ENCODE data around the gene CTNNBIP1. TPM values are rescaled to one million over a fixed set of nuclear protein-coding genes. Genes with fewer than 3 reads are reported as not detected.

Gene CTNNBIP1
- total and polyA plus RNA-seq, 8 donors: 12.3 to 49.8 (median 35.2) TPM

DNA sequence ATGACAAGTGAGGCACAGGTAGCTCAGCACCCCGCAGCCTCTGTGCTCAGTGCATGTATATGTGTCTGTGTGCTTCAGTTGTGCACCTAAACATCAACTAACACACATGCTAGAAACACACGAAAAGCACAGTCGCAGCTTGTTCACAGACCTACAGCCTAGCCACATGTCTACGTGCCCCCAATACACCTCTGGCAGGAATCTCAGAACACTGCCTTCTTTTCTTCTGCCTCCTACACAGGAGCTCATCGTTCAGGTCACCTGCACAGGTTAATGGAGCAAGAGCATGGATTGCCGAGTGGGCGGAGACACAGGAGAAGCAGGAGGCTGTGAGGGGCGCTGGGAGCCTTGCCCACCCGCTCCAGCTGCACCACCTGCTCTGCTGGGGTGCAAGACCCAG, 31.7 kb downstream of the CTNNBIP1 start:
- Histone ChIP-seq H3K27me3 (no peaks in the 10 kb centered on the region), H3K36me3 (peaks cover 0 to 7% (median 6%) of the 10 kb centered on the region in 4 donors), H3K4me1 (peaks cover 0 to 39% (median 22%) of the 10 kb centered on the region in 4 donors), H3K27ac (peak overlapping the region in 1 of 5 donors; percentile 78), H3K9me3 (no peaks in the 10 kb centered on the region), H3K4me3 (no peak overlapping the region)
- no peak for TF ChIP-seq EP300 (IDR thresholded peaks at IDR 0.05)
- TF ChIP-seq POLR2AphosphoS5 (IDR thresholded peaks at IDR 0.05): no peak
- no peak for TF ChIP-seq POLR2A (IDR thresholded peaks at IDR 0.05)
- TF ChIP-seq, protein P1, sequence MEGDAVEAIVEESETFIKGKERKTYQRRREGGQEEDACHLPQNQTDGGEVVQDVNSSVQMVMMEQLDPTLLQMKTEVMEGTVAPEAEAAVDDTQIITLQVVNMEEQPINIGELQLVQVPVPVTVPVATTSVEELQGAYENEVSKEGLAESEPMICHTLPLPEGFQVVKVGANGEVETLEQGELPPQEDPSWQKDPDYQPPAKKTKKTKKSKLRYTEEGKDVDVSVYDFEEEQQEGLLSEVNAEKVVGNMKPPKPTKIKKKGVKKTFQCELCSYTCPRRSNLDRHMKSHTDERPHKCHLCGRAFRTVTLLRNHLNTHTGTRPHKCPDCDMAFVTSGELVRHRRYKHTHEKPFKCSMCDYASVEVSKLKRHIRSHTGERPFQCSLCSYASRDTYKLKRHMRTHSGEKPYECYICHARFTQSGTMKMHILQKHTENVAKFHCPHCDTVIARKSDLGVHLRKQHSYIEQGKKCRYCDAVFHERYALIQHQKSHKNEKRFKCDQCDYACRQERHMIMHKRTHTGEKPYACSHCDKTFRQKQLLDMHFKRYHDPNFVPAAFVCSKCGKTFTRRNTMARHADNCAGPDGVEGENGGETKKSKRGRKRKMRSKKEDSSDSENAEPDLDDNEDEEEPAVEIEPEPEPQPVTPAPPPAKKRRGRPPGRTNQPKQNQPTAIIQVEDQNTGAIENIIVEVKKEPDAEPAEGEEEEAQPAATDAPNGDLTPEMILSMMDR (IDR thresholded peaks at IDR 0.05): no peak
- intact Hi-C loops (cut with DNase I; ENCODE audit: low total_unique reads): loop anchor here (10.0 kb wide), 1 partner anchor 156 kb away; the partner anchor contains the start of gene UBE4B
- 62 to 75% (median 71%) methylated on average over 8 to 9 of the region's 9 CpGs for WGBS, 5 donors
- no peak for DNase-seq

DNA sequence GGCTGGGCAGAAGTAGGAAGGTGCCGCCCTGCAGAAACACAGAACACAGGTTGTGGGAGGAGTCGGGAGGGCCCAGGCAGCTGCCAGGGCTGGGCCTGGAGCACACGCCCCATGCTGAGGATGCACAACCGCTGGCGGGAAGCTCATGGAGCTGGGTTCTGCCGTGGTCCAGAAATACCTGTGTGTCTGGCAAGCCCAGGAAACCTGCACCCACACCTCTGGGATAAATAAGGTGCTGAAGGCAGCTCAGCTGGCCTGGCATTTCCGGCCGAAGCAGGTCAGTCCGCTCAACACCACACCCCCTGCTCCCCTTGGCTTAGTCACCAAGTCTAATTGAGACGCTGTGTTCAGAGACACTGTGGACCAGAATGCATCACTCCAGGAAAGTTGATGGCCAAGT, 32.1 kb downstream of the CTNNBIP1 start:
- TF ChIP-seq POLR2AphosphoS5 (IDR thresholded peaks at IDR 0.05) (peak in 1 of 3 donors; percentile 48), EP300 (IDR thresholded peaks at IDR 0.05) (no peak)
- Histone ChIP-seq H3K4me3 (peak overlapping the region in 1 of 4 donors; percentile 16), H3K9me3 (no peaks in the 10 kb centered on the region), H3K36me3 (peaks cover 0 to 3% (median 2%) of the 10 kb centered on the region in 4 donors), H3K27ac (peak overlapping the region in 3 of 5 donors; percentile 14 to 78 (median 60)), H3K27me3 (no peaks in the 10 kb centered on the region), H3K4me1 (peaks cover 0 to 39% (median 22%) of the 10 kb centered on the region in 4 donors)
- peak; percentile 67 to 84 for DNase-seq
- 25 to 64% (median 48%) methylated on average over 4 to 10 of the region's 10 CpGs for WGBS, 5 donors
- intact Hi-C loops (cut with DNase I; ENCODE audit: low total_unique reads): loop anchor here (10.0 kb wide), 1 partner anchor 157 kb away; the partner anchor contains the start of gene UBE4B

DNA sequence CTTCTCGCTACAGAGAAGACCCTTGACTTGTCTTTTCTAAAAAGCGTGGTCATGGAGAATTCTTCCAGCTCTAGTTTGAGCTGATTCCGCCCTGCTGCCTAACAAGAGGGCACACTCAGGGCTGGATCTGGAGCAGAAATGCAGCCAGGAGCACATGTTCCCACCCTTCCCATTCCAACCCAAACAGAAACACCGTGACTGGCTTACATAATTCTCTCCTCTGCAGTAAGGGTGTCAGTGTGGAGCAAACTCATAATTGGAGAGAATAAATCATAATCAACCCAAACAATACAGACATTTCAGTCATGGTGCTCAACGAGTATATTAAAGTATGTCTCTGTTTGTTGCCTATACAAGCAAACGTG, 34.5 kb downstream of the CTNNBIP1 start:
- TF ChIP-seq, protein P1 (IDR thresholded peaks at IDR 0.05): no peak
- no peak for TF ChIP-seq EP300 (IDR thresholded peaks at IDR 0.05)
- no peak for TF ChIP-seq POLR2AphosphoS5 (IDR thresholded peaks at IDR 0.05)
- TF ChIP-seq POLR2A (IDR thresholded peaks at IDR 0.05): no peak
- H3K4me3 ChIP-seq: peak overlapping the region in 1 of 4 donors; percentile 15
- peaks cover 0 to 16% (median 15%) of the 10 kb centered on the region in 4 donors for H3K36me3 ChIP-seq
- H3K27ac ChIP-seq: peak overlapping the region in 2 of 5 donors; percentile 47 to 54
- no peaks in the 10 kb centered on the region for H3K27me3 ChIP-seq
- H3K9me3 ChIP-seq: no peaks in the 10 kb centered on the region
- intact Hi-C loops (cut with DNase I; ENCODE audit: low total_unique reads): loop anchor here (10.0 kb wide), 1 partner anchor 159 kb away; the partner anchor contains the start of gene UBE4B
- WGBS, 5 donors: 57 to 72% (median 61%) methylated on average over 6 of the region's 6 CpGs
- H3K4me1 ChIP-seq: peaks cover 0 to 30% (median 22%) of the 10 kb centered on the region in 4 donors
- DNase-seq: no peak

DNA sequence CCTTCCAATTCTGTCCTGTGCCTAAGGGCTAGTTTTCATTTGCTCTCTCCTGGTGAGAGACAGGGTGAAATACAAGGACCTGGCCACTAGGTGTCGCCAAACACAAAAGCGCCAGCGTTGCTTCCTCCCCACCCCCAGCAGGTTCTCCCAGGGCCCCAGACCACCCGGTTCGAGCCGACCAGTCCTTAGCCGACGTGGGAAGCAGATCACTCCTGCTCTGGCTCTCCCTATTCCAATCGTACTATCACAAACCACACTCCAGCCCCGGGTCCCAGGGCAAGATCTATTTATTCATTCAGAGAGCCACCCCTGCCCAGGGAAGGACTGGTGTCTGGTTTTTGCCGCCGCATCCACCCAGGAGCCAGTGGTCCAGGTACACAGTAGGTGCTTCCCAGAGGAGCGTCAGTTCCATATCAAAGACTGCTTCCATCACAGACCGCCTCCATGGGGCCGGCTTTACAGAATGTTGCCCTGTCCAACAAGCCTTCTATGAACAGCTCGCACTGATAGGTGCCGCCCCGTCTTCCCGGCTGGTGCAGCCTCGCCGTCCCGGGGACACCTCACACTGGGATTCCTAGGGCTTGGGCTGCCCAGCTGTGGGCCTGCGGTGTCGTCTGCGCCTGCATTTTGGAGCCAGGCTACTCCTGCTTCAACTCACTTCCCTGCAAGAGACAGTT, 35.0 kb downstream of the CTNNBIP1 start:
- WGBS, 5 donors: 24 to 33% (median 31%) methylated on average over 20 to 25 of the region's 25 CpGs
- Histone ChIP-seq H3K9me3 (no peaks in the 10 kb centered on the region), H3K36me3 (peaks cover 0 to 21% (median 20%) of the 10 kb centered on the region in 4 donors), H3K27me3 (no peaks in the 10 kb centered on the region), H3K4me1 (peaks cover 0 to 30% (median 22%) of the 10 kb centered on the region in 4 donors), H3K4me3 (peak overlapping the region; percentile 5 to 23 (median 16)), H3K27ac (peak overlapping the region in 2 of 5 donors; percentile 47 to 54)
- intact Hi-C loops (cut with DNase I; ENCODE audit: low total_unique reads): loop anchor here (5.0 to 10.0 kb wide), 2 partner anchors 67 to 160 kb away; partner anchors contain the start of genes LZIC, NMNAT1 and UBE4B
- peak; percentile 70 to 93 for DNase-seq
- TF ChIP-seq, protein P1 (IDR thresholded peaks at IDR 0.05): peak in 5 of 7 experiments; percentile 85 to 97 (median 93)
- TF ChIP-seq POLR2A (IDR thresholded peaks at IDR 0.05) (no peak), EP300 (IDR thresholded peaks at IDR 0.05) (no peak), POLR2AphosphoS5 (IDR thresholded peaks at IDR 0.05) (peak in 1 of 3 donors; percentile 12)
